Progenitor cell of endocrine pancreas (in vitro differentiated cells): ENCODE results near the gene MOB3B. TPM values are rescaled to one million over a fixed set of nuclear protein-coding genes. Genes with fewer than 3 reads are reported as not detected.

Source experiments
- DNase-seq: peaks from one replicate; pipeline ENCODE4 v3.0.0; 2021; ENCODE audit warnings: low spot score; ENCODE audit not compliant: unreplicated experiment
- H3K27ac Mint-ChIP-seq: 2 replicates; pipeline ENCODE4 v1.8.0; 2021; ENCODE audit warnings: mild to moderate bottlenecking, moderate library complexity, mixed read lengths
- H3K27me3 Mint-ChIP-seq: 2 replicates; pipeline ENCODE4 v1.8.0; 2021; ENCODE audit warnings: mixed read lengths
- H3K36me3 Mint-ChIP-seq: 2 replicates; pipeline ENCODE4 v1.8.0; 2022; ENCODE audit warnings: mixed read lengths; ENCODE audit not compliant: insufficient read depth
- H3K4me1 Mint-ChIP-seq: 2 replicates; pipeline ENCODE4 v1.8.0; 2021; ENCODE audit warnings: low read depth, mixed read lengths
- H3K4me3 Mint-ChIP-seq: 2 replicates; pipeline ENCODE4 v1.8.0; 2021; ENCODE audit warnings: low read depth, mild to moderate bottlenecking, moderate library complexity, mixed read lengths
- H3K9me3 Mint-ChIP-seq: 2 replicates; pipeline ENCODE4 v1.8.0; 2021; ENCODE audit warnings: low read depth, mixed read lengths
- CTCF ChIP-seq: fragments of 200-600 bp; sonication (generic); IDR thresholded peaks from one replicate; pipeline ENCODE4 v1.5.0; 2021; ENCODE audit warnings: antibody characterized with exemption, mild to moderate bottlenecking; ENCODE audit not compliant: unreplicated experiment
- total RNA-seq: library from RNA; stranded (reverse); gene quantifications from 2 replicates; pipeline ENCODE4 v1.2.1, GENCODE V29; 2021

MOB3B gene
- total RNA-seq, 1 donor from 2014 or later = 15.4 TPM

- Mint-ChIP-seq H3K4me3 (no peak overlapping the region), H3K4me1 (peaks cover 14% of the 10 kb centered on the region), H3K27me3 (no peaks in the 10 kb centered on the region), H3K9me3 (peaks cover 6% of the 10 kb centered on the region), H3K27ac (peak overlapping the region; percentile 44), H3K36me3 (peaks cover 2% of the 10 kb centered on the region)
- no peak for TF ChIP-seq CTCF
- DNase-seq = no peak
Observed at GRCh38 chr9:27398982-27399653, 130.5 kb downstream of the MOB3B start.

- H3K9me3 Mint-ChIP-seq = peaks cover 6% of the 10 kb centered on the region
- no peak for TF ChIP-seq CTCF
- H3K27ac Mint-ChIP-seq = no peak overlapping the region
- H3K4me3 Mint-ChIP-seq = no peak overlapping the region
- peaks cover 28% of the 10 kb centered on the region for H3K4me1 Mint-ChIP-seq
- H3K27me3 Mint-ChIP-seq = no peaks in the 10 kb centered on the region
- peaks cover 2% of the 10 kb centered on the region for H3K36me3 Mint-ChIP-seq
- no peak for DNase-seq
Observed at GRCh38 chr9:27396495-27396894, 133.1 kb downstream of the MOB3B start.

- no peak for DNase-seq
- Mint-ChIP-seq H3K27me3 (no peaks in the 10 kb centered on the region), H3K9me3 (peaks cover 6% of the 10 kb centered on the region), H3K4me1 (peaks cover 28% of the 10 kb centered on the region), H3K4me3 (no peak overlapping the region), H3K36me3 (peaks cover 2% of the 10 kb centered on the region), H3K27ac (no peak overlapping the region)
- no peak for TF ChIP-seq CTCF
Observed at GRCh38 chr9:27395484-27395921, 134.1 kb downstream of the MOB3B start.

GRCh38 chr9:27394826-27395201, 134.8 kb downstream of the MOB3B start:
- H3K4me1 Mint-ChIP-seq = peaks cover 28% of the 10 kb centered on the region
- peak overlapping the region; percentile 3 for H3K27ac Mint-ChIP-seq
- no peak for TF ChIP-seq CTCF

GRCh38 chr9:27394154-27394825, 135.3 kb downstream of the MOB3B start:
- Mint-ChIP-seq H3K27ac (peak overlapping the region; percentile 31), H3K27me3 (no peaks in the 10 kb centered on the region), H3K4me1 (peaks cover 28% of the 10 kb centered on the region)

More at GRCh38 chr9:27394826-27395201, 134.8 kb downstream of the MOB3B start:
- no peaks in the 10 kb centered on the region for H3K27me3 Mint-ChIP-seq
- DNase-seq = no peak
- H3K4me3 Mint-ChIP-seq = no peak overlapping the region
- peaks cover 2% of the 10 kb centered on the region for H3K36me3 Mint-ChIP-seq
- peaks cover 6% of the 10 kb centered on the region for H3K9me3 Mint-ChIP-seq

More at GRCh38 chr9:27394154-27394825, 135.3 kb downstream of the MOB3B start:
- H3K9me3 Mint-ChIP-seq = peaks cover 6% of the 10 kb centered on the region
- no peak for TF ChIP-seq CTCF
- DNase-seq = no peak
- H3K4me3 Mint-ChIP-seq = no peak overlapping the region
- H3K36me3 Mint-ChIP-seq = peaks cover 2% of the 10 kb centered on the region
